ENCODE measurements around the gene CDC37. TPM values are rescaled to one million over a fixed set of nuclear protein-coding genes. Genes with fewer than 3 reads are reported as not detected.

The CDC37 gene
- total and polyA plus RNA-seq, 2 experiments from 2014 or later = 183 to 280 TPM

DNA sequence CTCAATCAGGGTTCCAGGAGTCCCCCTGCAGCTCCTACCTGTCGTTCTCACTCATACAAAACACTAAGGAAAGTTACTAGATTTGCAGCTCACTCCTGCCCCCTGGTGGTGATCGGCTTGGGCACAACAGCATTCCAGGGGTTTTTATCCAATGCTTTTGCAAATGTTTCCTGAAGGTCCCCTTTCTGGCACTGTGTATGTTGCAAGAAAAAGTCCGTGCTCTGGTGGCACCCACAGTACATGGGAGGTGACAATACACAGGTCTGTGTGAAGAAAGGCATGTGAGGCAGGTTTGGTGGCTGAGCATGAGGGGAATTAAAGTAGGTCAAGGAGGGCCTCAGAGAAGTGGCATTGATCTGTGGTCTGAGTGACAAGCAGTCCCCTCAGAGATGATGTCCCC is 14.4 kb downstream of the CDC37 start:
- H3K36me3 ChIP-seq (ENCODE audit: insufficient read depth) = peaks cover 7% of the 10 kb centered on the region; the same call in 1 of the 2 replicates
- TF ChIP-seq POLR2AphosphoS5 (IDR thresholded peaks at IDR 0.05; ENCODE audit: low read depth) (no peak), EZH2 (IDR thresholded peaks at IDR 0.05; ENCODE audit: low read depth, unreplicated experiment) (no peak)
- TF ChIP-seq, protein P1, sequence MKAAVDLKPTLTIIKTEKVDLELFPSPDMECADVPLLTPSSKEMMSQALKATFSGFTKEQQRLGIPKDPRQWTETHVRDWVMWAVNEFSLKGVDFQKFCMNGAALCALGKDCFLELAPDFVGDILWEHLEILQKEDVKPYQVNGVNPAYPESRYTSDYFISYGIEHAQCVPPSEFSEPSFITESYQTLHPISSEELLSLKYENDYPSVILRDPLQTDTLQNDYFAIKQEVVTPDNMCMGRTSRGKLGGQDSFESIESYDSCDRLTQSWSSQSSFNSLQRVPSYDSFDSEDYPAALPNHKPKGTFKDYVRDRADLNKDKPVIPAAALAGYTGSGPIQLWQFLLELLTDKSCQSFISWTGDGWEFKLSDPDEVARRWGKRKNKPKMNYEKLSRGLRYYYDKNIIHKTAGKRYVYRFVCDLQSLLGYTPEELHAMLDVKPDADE (IDR thresholded peaks at IDR 0.05) = no peak
- TF ChIP-seq, protein P2, sequence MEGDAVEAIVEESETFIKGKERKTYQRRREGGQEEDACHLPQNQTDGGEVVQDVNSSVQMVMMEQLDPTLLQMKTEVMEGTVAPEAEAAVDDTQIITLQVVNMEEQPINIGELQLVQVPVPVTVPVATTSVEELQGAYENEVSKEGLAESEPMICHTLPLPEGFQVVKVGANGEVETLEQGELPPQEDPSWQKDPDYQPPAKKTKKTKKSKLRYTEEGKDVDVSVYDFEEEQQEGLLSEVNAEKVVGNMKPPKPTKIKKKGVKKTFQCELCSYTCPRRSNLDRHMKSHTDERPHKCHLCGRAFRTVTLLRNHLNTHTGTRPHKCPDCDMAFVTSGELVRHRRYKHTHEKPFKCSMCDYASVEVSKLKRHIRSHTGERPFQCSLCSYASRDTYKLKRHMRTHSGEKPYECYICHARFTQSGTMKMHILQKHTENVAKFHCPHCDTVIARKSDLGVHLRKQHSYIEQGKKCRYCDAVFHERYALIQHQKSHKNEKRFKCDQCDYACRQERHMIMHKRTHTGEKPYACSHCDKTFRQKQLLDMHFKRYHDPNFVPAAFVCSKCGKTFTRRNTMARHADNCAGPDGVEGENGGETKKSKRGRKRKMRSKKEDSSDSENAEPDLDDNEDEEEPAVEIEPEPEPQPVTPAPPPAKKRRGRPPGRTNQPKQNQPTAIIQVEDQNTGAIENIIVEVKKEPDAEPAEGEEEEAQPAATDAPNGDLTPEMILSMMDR (conservative IDR thresholded peaks at IDR 0.05; ENCODE audit: low read depth in 2 of 2) = peak; percentile 92 to 99
- no peak overlapping the region for H3K4me3 ChIP-seq
- peaks cover 6% of the 10 kb centered on the region for H3K27me3 Mint-ChIP-seq (ENCODE audit: insufficient read depth, low read depth, poor library complexity)
- H4K20me1 ChIP-seq (replicated peaks; ENCODE audit: insufficient read depth) = 0 out of 2 replicates have a peak, but pooled peaks cover 4% of the 10 kb centered on the region
- H3K4me1 Mint-ChIP-seq = peaks cover 8% of the 10 kb centered on the region; the same call in 2 of the 3 replicates
- no peaks in the 10 kb centered on the region for H3K27me3 ChIP-seq (ENCODE audit: insufficient read depth)
- no peaks in the 10 kb centered on the region for H3K9me3 Mint-ChIP-seq
- peak; percentile 71 for ATAC-seq
- no peak overlapping the region for H2AFZ ChIP-seq
- H3K4me3 Mint-ChIP-seq = no peak overlapping the region; the same call in 2 of the 3 replicates
- H3K4me2 ChIP-seq = no peak overlapping the region
- H3K27ac ChIP-seq (ENCODE audit: low read depth) = no peak overlapping the region
- no peaks in the 10 kb centered on the region for H3K79me2 ChIP-seq (replicated peaks; ENCODE audit: insufficient read depth)
- no peak overlapping the region for H3K27ac Mint-ChIP-seq
- no peaks in the 10 kb centered on the region; the same call in 1 of the 2 replicates for H3K4me1 ChIP-seq (ENCODE audit: insufficient read depth)
- H3K36me3 Mint-ChIP-seq (ENCODE audit: low read depth) = peaks cover 21% of the 10 kb centered on the region
- peak; percentile 93 for DNase-seq (ENCODE audit: low spot score)
- no peaks in the 10 kb centered on the region for H3K9me2 ChIP-seq (ENCODE audit: insufficient read depth)
- H3F3A ChIP-seq (replicated peaks; ENCODE audit: low read depth) = peaks cover 17% of the 10 kb centered on the region; the same call in 1 of the 2 replicates

DNA sequence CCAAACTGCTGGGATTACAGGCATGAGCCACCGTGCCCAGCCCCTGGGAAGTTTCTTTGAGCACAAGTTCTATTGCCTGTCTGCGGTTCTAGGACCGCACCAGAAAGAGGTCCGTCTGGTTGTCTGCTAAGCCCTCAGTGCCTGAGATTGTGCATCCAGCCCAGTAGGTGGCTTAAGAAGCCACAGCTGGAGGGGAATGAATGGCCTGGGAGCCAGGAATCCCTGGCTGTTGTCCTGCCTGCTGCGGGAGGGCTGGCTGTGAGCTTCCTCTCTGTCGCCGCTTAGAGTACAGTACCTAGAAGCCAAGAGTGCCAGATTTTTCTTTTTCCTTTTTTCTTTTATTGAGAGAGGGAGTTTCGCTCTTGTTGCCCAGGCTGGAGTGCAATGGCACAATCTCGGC is 18.8 kb downstream of the CDC37 start:
- H3K9me2 ChIP-seq (ENCODE audit: insufficient read depth) = no peaks in the 10 kb centered on the region
- H3K4me2 ChIP-seq = no peak overlapping the region
- no peaks in the 10 kb centered on the region for H3K36me3 Mint-ChIP-seq (ENCODE audit: low read depth)
- H3K27ac ChIP-seq (ENCODE audit: low read depth) = no peak overlapping the region
- no peaks in the 10 kb centered on the region for H3K9me3 Mint-ChIP-seq
- H4K20me1 ChIP-seq (replicated peaks; ENCODE audit: insufficient read depth) = no peaks in the 10 kb centered on the region
- H3K27ac Mint-ChIP-seq = no peak overlapping the region
- H3K4me1 ChIP-seq (ENCODE audit: insufficient read depth) = peaks cover 5% of the 10 kb centered on the region
- H3K4me1 Mint-ChIP-seq = peaks cover 6% of the 10 kb centered on the region; the same call in 2 of the 3 replicates
- H3K27me3 ChIP-seq (ENCODE audit: insufficient read depth) = no peaks in the 10 kb centered on the region
- no peak overlapping the region for H3K4me3 ChIP-seq
- H3K27me3 Mint-ChIP-seq (ENCODE audit: insufficient read depth, low read depth, poor library complexity) = peaks cover 10% of the 10 kb centered on the region
- H3K36me3 ChIP-seq (ENCODE audit: insufficient read depth) = no peaks in the 10 kb centered on the region
- 0 out of 2 replicates have a peak, but pooled peaks cover 2% of the 10 kb centered on the region for H3K79me2 ChIP-seq (replicated peaks; ENCODE audit: insufficient read depth)
- peaks cover 8% of the 10 kb centered on the region; the same call in 1 of the 2 replicates for H3F3A ChIP-seq (replicated peaks; ENCODE audit: low read depth)
- H3K4me3 Mint-ChIP-seq = no peak overlapping the region
- DNase-seq (ENCODE audit: low spot score) = peak; percentile 52
- ATAC-seq = no peak
- no peak overlapping the region for H2AFZ ChIP-seq
- TF ChIP-seq ZNF114 (CRISPR knock-in tag; IDR thresholded peaks at IDR 0.05) (no peak), CREB1 (CRISPR knock-in tag; IDR thresholded peaks at IDR 0.05; ENCODE audit: low read depth) (no peak), EZH2 (IDR thresholded peaks at IDR 0.05; ENCODE audit: low read depth, unreplicated experiment) (no peak), NANOG (IDR thresholded peaks at IDR 0.05; ENCODE audit: borderline replicate concordance) (no peak), ZNF331 (CRISPR knock-in tag; IDR thresholded peaks at IDR 0.05; ENCODE audit: low read depth) (no peak), EZH2phosphoT487 (IDR thresholded peaks at IDR 0.05; ENCODE audit: unreplicated experiment) (no peak)
- TF ChIP-seq, protein P2 (conservative IDR thresholded peaks at IDR 0.05; ENCODE audit: low read depth in 2 of 2) = no peak; a peak in 1 of 4 replicates
- TF ChIP-seq, protein P3, sequence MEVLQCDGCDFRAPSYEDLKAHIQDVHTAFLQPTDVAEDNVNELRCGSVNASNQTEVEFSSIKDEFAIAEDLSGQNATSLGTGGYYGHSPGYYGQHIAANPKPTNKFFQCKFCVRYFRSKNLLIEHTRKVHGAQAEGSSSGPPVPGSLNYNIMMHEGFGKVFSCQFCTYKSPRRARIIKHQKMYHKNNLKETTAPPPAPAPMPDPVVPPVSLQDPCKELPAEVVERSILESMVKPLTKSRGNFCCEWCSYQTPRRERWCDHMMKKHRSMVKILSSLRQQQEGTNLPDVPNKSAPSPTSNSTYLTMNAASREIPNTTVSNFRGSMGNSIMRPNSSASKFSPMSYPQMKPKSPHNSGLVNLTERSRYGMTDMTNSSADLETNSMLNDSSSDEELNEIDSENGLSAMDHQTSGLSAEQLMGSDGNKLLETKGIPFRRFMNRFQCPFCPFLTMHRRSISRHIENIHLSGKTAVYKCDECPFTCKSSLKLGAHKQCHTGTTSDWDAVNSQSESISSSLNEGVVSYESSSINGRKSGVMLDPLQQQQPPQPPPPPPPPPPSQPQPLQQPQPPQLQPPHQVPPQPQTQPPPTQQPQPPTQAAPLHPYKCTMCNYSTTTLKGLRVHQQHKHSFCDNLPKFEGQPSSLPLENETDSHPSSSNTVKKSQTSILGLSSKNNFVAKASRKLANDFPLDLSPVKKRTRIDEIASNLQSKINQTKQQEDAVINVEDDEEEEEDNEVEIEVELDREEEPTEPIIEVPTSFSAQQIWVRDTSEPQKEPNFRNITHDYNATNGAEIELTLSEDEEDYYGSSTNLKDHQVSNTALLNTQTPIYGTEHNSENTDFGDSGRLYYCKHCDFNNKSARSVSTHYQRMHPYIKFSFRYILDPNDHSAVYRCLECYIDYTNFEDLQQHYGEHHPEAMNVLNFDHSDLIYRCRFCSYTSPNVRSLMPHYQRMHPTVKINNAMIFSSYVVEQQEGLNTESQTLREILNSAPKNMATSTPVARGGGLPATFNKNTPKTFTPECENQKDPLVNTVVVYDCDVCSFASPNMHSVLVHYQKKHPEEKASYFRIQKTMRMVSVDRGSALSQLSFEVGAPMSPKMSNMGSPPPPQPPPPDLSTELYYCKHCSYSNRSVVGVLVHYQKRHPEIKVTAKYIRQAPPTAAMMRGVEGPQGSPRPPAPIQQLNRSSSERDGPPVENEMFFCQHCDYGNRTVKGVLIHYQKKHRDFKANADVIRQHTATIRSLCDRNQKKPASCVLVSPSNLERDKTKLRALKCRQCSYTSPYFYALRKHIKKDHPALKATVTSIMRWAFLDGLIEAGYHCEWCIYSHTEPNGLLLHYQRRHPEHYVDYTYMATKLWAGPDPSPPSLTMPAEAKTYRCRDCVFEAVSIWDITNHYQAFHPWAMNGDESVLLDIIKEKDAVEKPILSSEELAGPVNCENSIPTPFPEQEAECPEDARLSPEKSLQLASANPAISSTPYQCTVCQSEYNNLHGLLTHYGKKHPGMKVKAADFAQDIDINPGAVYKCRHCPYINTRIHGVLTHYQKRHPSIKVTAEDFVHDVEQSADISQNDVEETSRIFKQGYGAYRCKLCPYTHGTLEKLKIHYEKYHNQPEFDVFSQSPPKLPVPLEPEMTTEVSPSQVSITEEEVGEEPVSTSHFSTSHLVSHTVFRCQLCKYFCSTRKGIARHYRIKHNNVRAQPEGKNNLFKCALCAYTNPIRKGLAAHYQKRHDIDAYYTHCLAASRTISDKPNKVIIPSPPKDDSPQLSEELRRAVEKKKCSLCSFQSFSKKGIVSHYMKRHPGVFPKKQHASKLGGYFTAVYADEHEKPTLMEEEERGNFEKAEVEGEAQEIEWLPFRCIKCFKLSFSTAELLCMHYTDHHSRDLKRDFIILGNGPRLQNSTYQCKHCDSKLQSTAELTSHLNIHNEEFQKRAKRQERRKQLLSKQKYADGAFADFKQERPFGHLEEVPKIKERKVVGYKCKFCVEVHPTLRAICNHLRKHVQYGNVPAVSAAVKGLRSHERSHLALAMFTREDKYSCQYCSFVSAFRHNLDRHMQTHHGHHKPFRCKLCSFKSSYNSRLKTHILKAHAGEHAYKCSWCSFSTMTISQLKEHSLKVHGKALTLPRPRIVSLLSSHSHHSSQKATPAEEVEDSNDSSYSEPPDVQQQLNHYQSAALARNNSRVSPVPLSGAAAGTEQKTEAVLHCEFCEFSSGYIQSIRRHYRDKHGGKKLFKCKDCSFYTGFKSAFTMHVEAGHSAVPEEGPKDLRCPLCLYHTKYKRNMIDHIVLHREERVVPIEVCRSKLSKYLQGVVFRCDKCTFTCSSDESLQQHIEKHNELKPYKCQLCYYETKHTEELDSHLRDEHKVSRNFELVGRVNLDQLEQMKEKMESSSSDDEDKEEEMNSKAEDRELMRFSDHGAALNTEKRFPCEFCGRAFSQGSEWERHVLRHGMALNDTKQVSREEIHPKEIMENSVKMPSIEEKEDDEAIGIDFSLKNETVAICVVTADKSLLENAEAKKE (CRISPR knock-in tag; IDR thresholded peaks at IDR 0.05) = no peak
